PFSK-1 (cell line): ENCODE measurements around the gene NFE2L3.

Source experiments
- POLR2AphosphoS5 ChIP-seq: IDR thresholded peaks from 2 replicates; pipeline ENCODE4 v1.6.1; 2012; ENCODE audit warnings: low read depth, mild to moderate bottlenecking, control low read depth, low read length, moderate library complexity
- SIN3A ChIP-seq: IDR thresholded peaks from 2 replicates; pipeline ENCODE4 v1.6.1; 2012; ENCODE audit warnings: mild to moderate bottlenecking, low read length, moderate library complexity, borderline replicate concordance; ENCODE audit not compliant: insufficient read depth

GRCh38 chr7:26186364-26187311 lies 34.6 kb downstream of the NFE2L3 start:
- TF ChIP-seq POLR2AphosphoS5 = no peak; the same call in none of the 2 replicates
- no peak for TF ChIP-seq SIN3A
